Measurements from ENCODE around the gene SLC8A1. TPM values are rescaled to one million over a fixed set of nuclear protein-coding genes. Genes with fewer than 3 reads are reported as not detected.

SLC8A1 gene
- total RNA-seq, 1 donor from 2014 or later = 4.2 TPM

- peaks cover 16% of the 10 kb centered on the region for H3K4me1 Mint-ChIP-seq
- TF ChIP-seq CTCF (conservative IDR thresholded peaks at IDR 0.05) = no peak
- H3K9me3 Mint-ChIP-seq = peaks cover 5% of the 10 kb centered on the region
- no peak for DNase-seq (ENCODE audit: low read depth, low spot score)
- H3K27me3 Mint-ChIP-seq (ENCODE audit: low read depth) = no peaks in the 10 kb centered on the region
- H3K27ac Mint-ChIP-seq (ENCODE audit: unreplicated experiment) = no peak overlapping the region
- no peaks in the 10 kb centered on the region for H3K36me3 Mint-ChIP-seq (ENCODE audit: low read depth)
- H3K4me3 Mint-ChIP-seq = no peak overlapping the region
Measured at GRCh38 chr2:40374543-40375240, 77.2 kb downstream of the SLC8A1 start.

- Mint-ChIP-seq H3K36me3 (ENCODE audit: low read depth) (no peaks in the 10 kb centered on the region), H3K27me3 (ENCODE audit: low read depth) (no peaks in the 10 kb centered on the region), H3K4me3 (no peak overlapping the region), H3K9me3 (no peaks in the 10 kb centered on the region), H3K4me1 (peaks cover 16% of the 10 kb centered on the region), H3K27ac (ENCODE audit: unreplicated experiment) (no peak overlapping the region)
- no peak for TF ChIP-seq CTCF (conservative IDR thresholded peaks at IDR 0.05)
- DNase-seq (ENCODE audit: low read depth, low spot score) = no peak
Measured at GRCh38 chr2:40373111-40373510, 78.8 kb downstream of the SLC8A1 start.

GRCh38 chr2:40372283-40372985 lies 79.5 kb downstream of the SLC8A1 start:
- Mint-ChIP-seq H3K27me3 (ENCODE audit: low read depth) (no peaks in the 10 kb centered on the region), H3K4me1 (peaks cover 16% of the 10 kb centered on the region), H3K36me3 (ENCODE audit: low read depth) (no peaks in the 10 kb centered on the region), H3K9me3 (no peaks in the 10 kb centered on the region), H3K4me3 (no peak overlapping the region), H3K27ac (ENCODE audit: unreplicated experiment) (no peak overlapping the region)
- no peak for DNase-seq (ENCODE audit: low read depth, low spot score)
- no peak for TF ChIP-seq CTCF (conservative IDR thresholded peaks at IDR 0.05)

GRCh38 chr2:40371525-40372282 lies 80.2 kb downstream of the SLC8A1 start:
- Mint-ChIP-seq H3K9me3 (no peaks in the 10 kb centered on the region), H3K27me3 (ENCODE audit: low read depth) (no peaks in the 10 kb centered on the region)
- TF ChIP-seq CTCF (conservative IDR thresholded peaks at IDR 0.05) = no peak

GRCh38 chr2:40370007-40370395 lies 81.9 kb downstream of the SLC8A1 start:
- H3K36me3 Mint-ChIP-seq (ENCODE audit: low read depth) = no peaks in the 10 kb centered on the region
- no peaks in the 10 kb centered on the region for H3K27me3 Mint-ChIP-seq (ENCODE audit: low read depth)
- H3K4me3 Mint-ChIP-seq = no peak overlapping the region
- peaks cover 16% of the 10 kb centered on the region for H3K4me1 Mint-ChIP-seq
- no peak for DNase-seq (ENCODE audit: low read depth, low spot score)
- H3K27ac Mint-ChIP-seq (ENCODE audit: unreplicated experiment) = no peak overlapping the region
- no peak for TF ChIP-seq CTCF (conservative IDR thresholded peaks at IDR 0.05)
- no peaks in the 10 kb centered on the region for H3K9me3 Mint-ChIP-seq

More at GRCh38 chr2:40371525-40372282, 80.2 kb downstream of the SLC8A1 start:
- DNase-seq (ENCODE audit: low read depth, low spot score) = no peak
- Mint-ChIP-seq H3K36me3 (ENCODE audit: low read depth) (no peaks in the 10 kb centered on the region), H3K4me3 (no peak overlapping the region), H3K4me1 (peaks cover 16% of the 10 kb centered on the region), H3K27ac (ENCODE audit: unreplicated experiment) (no peak overlapping the region)

Measured in neural crest cell (in vitro differentiated cells).